GM19455 (cell line): ENCODE data around the gene STAT1.

Experiments
- ATAC-seq: cut with Tn5 transposase; IDR thresholded peaks from one replicate; pipeline ENCODE4 v1.9.1; 2021; ENCODE audit not compliant: unreplicated experiment

The STAT1 gene

DNA sequence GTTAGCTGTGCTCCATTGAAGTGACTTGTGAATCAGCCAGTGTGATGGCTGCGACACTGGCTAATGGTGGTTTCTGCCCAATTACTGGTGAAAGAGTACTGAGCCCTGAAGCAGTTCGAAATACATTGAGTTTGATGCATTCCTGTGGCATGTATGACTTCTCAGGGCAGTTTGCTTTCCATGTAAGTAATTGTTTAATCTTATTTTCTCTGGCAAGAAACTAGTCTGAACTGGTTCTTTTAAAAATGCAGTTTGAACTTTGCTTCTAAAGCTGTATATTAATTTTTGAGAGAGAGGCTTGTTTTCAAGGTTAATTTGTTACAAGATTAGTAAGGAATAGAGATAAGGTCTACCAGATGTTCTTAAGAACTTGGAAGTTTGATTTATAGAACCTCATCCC, 86.7 kb downstream of the STAT1 start:
- ATAC-seq: no peak

DNA sequence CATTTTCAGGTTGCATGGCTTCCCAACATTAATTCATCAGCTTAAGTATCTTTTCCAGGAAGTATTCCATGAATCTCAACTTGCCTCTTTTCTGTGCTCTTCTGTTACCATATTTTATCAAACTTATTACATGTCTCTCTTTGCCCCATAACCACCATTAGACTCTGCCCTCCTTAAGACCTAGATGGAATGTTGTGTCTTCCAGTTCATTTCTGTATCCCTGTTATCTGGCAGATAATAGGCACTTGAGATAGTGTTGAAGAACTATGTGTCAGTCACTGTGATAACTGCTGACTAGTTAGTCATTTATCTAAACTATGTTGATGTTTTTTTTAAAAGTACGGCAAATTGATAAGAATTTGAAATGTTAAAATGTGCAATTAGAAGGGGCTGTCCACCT, 91.6 kb downstream of the STAT1 start:
- no peak for ATAC-seq

- no peak for ATAC-seq
These were observed 93.9 kb downstream of the STAT1 start for GRCh38 chr2:190920085-190920484.
